GM13976 (cell line): ENCODE results near the gene MIPOL1.
A peak's percentile ranks its signal among the peaks of the same experiment; 100 is the strongest.

Experiments used
- DNase-seq: peaks from one replicate; pipeline ENCODE4 v3.0.0; 2012; ENCODE audit warnings: low spot score
- in situ Hi-C: fragments of 300-500 bp; cut with MboI; formaldehyde crosslinking; loops from one replicate; pipeline ENCODE4 v1.12.0; 2022; ENCODE audit warnings: low sequenced_read_pairs, mixed read lengths, inconsistent platforms; ENCODE audit not compliant: unreplicated experiment
- TF ChIP-seq, protein P1 (sequence below): IDR thresholded peaks from 2 replicates; pipeline ENCODE4 v1.5.1; 2012; ENCODE audit warnings: borderline replicate concordance, mild to moderate bottlenecking; ENCODE audit not compliant: insufficient read depth; ENCODE audit errors: extremely low read depth, missing control alignments, control extremely low read depth

Gene MIPOL1

DNA sequence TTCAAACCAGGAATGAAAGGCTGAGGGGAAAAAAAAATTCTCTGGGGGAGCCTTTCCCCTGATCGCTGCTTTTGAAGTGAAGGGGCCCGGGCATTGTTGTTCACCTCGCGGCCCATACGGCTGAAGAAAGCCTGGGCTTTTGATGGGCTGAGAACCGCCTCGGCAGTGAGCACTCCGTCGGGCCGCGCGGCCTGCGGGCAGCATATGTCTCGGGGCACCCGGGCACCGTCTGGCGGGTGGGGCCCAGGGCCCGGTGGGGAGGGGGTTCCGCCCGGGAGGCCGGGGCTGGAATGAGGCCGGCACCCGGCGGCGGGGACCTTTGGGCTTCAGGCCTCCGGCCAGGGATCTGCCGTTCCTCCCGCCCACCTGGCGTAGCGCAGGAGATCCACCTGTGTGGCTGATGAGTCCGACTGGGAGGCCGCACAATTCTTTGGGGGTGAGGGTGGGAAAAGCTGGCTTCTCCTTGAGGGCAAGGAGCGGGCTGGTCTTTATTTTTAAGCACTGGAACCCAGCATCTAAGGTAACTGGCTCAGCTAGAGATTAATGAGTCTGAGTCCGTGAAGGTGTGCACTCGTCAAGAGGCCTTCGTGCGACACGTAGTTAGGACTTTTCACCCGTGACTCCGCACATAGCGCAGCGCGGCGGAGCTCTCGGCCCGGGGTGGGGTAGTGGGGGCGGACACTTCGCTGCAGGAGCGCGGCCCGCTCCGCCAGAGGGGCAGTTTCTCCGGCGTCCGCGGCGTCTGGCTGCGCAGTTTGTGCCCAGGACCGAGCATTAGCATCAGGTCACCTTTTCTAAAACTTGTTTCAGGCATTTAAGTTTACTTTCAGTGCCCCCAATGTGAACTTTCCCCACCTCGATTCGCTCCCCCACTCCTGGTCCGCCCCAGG lies 386.7 kb downstream of the MIPOL1 start:
- DNase-seq, result peak; percentile 11

DNA sequence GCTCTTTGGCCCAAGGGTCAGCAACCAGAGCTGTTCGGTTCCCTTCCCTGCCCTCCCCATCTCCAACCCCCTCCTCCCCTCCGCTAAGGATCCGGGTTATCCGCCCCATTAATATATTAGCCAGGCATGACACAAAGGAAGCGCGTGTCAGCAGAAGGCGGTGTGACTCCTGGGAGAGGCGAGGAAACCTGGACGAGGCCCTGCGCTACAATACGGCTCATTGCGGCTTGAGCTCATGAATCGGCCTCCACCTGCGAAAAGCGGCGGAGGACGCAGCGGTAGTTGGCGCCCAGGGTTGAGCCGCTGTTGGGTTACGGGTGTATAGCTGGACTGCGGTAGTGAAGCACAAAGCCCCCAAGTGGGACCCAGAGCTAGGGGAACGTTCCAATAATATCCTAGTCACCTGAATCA lies 387.4 kb downstream of the MIPOL1 start:
- DNase-seq, result peak; percentile 6
- in situ Hi-C loops, result no loop called here

More for the DNA sequence above, 386.7 kb downstream of the MIPOL1 start:
- in situ Hi-C loops, result no loop called here
- TF ChIP-seq, protein P1, sequence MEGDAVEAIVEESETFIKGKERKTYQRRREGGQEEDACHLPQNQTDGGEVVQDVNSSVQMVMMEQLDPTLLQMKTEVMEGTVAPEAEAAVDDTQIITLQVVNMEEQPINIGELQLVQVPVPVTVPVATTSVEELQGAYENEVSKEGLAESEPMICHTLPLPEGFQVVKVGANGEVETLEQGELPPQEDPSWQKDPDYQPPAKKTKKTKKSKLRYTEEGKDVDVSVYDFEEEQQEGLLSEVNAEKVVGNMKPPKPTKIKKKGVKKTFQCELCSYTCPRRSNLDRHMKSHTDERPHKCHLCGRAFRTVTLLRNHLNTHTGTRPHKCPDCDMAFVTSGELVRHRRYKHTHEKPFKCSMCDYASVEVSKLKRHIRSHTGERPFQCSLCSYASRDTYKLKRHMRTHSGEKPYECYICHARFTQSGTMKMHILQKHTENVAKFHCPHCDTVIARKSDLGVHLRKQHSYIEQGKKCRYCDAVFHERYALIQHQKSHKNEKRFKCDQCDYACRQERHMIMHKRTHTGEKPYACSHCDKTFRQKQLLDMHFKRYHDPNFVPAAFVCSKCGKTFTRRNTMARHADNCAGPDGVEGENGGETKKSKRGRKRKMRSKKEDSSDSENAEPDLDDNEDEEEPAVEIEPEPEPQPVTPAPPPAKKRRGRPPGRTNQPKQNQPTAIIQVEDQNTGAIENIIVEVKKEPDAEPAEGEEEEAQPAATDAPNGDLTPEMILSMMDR, result no peak

DNA sequence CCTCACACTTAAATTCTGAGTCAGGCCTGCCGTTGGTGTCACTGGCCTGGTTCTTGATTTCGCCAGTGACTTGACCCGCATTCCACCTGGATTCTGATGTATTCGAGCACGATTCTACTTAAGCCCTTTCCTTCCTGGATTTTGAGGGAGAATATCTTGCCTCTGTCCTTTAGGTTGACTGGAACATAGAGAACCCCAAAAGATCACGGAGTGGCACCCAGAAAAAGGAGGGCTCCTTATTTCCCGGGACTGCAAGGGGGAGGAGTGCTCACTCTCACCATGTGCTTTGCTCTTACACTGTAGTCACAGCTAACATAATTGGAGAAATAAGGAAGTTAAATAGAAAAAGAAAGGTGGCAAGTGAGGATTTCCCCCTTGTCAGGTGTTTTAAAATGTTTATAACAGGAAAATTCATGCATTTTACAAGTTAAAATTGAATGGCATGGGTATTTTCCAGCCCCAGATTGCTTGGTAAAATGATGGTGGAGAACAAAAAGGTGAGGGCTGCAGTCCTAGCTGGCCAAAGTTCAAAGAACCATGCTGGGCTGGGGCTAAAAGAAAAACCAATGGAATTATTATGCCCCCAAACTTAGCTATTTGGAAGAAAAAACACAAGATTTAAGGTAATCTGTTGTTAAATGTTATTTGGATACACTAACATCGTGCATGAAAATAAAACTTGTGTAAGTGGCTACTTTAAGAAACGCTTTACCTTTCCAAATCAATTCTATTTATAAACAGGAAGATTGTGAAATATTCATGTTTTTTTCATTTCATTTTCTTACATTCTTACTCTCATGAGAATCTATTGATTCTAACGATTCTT lies 388.4 kb downstream of the MIPOL1 start:
- DNase-seq, result no peak
- TF ChIP-seq, protein P1, result no peak
- in situ Hi-C loops, result no loop called here

More for the DNA sequence above, 387.4 kb downstream of the MIPOL1 start:
- TF ChIP-seq, protein P1, result no peak

DNA sequence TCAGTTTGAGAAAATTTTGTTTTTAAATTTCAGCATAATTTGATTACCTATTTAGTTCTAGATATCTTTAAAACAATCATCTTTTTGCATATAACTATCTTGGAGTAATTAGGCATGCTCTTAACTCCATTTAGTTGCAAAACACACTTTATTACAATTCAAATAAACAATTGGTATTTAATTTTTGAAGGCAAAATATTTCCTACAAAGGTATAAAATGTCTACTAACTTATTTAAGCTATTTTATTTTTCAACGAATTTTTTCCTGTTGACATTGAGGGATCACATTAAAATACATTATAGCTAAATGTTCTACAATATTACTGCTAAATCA lies 389.0 kb downstream of the MIPOL1 start:
- in situ Hi-C loops, result no loop called here
- no peak for DNase-seq
- TF ChIP-seq, protein P1, result no peak

DNA sequence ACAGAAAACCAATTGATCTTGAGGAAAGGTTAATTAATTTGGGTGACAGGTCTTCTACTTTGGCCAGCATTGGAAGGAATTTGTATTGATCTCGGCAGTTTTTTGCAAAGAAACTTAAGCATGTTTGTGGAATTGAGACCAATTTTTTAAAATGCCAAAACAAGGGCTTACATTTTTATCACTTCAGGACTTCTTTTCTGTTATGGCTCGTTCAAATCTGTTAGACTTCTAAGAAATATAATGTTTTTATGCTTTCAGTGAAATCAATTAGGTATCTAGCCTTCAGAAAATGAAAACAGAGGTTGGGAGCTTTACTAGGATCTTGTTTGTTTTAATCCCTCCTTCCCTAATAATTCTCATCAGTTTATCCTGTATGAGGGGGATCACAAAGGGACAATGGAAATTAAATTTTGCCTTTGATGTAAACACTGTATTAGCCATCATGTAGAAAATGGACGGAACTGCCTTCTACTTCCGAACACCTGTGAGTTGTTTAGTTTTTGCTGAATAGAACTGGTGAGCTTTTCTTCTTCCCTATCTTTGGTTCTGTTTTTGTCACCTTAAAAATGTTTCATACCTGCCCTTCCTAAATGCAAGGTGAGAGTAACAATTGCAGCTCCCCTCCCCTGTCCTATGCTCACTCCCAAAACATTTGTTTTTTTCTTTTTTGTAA lies 389.5 kb downstream of the MIPOL1 start:
- TF ChIP-seq, protein P1, result no peak
- in situ Hi-C loops, result no loop called here
- DNase-seq, result no peak
